ENCODE results near the gene CKAP5.

DNA sequence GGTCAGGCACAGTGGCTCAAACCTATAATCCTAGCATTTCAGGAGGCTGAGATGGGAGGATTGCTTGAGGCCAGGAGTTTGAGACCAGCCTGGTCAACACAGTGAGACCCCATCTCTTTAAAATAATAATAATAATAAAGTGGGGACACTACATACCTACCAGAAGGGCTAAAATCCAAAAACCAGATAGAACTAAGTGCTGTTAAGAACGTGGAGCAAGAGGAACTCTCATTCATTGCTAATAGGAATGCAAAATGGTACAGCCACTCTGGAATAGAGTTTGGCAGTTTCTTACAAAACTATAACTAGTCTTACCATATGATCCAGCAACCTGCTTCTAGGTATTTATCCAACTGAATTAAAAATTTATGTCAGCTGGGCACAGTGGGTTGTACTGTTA lies 9.6 kb downstream of the CKAP5 start:
- TF ChIP-seq, protein P1, sequence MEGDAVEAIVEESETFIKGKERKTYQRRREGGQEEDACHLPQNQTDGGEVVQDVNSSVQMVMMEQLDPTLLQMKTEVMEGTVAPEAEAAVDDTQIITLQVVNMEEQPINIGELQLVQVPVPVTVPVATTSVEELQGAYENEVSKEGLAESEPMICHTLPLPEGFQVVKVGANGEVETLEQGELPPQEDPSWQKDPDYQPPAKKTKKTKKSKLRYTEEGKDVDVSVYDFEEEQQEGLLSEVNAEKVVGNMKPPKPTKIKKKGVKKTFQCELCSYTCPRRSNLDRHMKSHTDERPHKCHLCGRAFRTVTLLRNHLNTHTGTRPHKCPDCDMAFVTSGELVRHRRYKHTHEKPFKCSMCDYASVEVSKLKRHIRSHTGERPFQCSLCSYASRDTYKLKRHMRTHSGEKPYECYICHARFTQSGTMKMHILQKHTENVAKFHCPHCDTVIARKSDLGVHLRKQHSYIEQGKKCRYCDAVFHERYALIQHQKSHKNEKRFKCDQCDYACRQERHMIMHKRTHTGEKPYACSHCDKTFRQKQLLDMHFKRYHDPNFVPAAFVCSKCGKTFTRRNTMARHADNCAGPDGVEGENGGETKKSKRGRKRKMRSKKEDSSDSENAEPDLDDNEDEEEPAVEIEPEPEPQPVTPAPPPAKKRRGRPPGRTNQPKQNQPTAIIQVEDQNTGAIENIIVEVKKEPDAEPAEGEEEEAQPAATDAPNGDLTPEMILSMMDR (IDR thresholded peaks at IDR 0.05), result no peak
- TF ChIP-seq POLR2AphosphoS5 (IDR thresholded peaks at IDR 0.05) (no peak), POLR2A (IDR thresholded peaks at IDR 0.05) (no peak)

Data from gastroesophageal sphincter (tissue), 3 donors.